Spleen (tissue), 7 donors: Measurements from ENCODE around the gene HMCN1.

Source experiments
- POLR2A ChIP-seq, 3 donors: fragments of 450-650 bp; IDR thresholded peaks; one replicate each; pipeline ENCODE4 v1.5.1; 2017; ENCODE audit warnings: antibody characterized with exemption in 3 of 3, mild to moderate bottlenecking in 1 of 3
- TF ChIP-seq, protein P1 (sequence below), 11 experiments: fragments of 200-600 bp in 7 of 11; fragments of 450-650 bp in 4 of 11; sonication (generic) in 4 of 11; IDR thresholded peaks in 8 of 11; conservative IDR thresholded peaks in 3 of 11; 1 replicate in 7 of 11; 2 replicates in 4 of 11; pipeline versions ENCODE4 v1.4.0 to v1.8.0; 2016 to 2021; ENCODE audit warnings: antibody characterized with exemption in 11 of 11, inconsistent platforms in 4 of 11, mild to moderate bottlenecking in 1 of 11
- donor health status: DM: no; HTN: no; CAD: no; lungs with moderate emphysema.
- donor health status: DM: no; HTN: no; CAD: no.
- donor health status: DM: no; HTN: no; CAD: no.

GRCh38 chr1:185871627-185872150, 137.5 kb downstream of the HMCN1 start:
- TF ChIP-seq, protein P1, sequence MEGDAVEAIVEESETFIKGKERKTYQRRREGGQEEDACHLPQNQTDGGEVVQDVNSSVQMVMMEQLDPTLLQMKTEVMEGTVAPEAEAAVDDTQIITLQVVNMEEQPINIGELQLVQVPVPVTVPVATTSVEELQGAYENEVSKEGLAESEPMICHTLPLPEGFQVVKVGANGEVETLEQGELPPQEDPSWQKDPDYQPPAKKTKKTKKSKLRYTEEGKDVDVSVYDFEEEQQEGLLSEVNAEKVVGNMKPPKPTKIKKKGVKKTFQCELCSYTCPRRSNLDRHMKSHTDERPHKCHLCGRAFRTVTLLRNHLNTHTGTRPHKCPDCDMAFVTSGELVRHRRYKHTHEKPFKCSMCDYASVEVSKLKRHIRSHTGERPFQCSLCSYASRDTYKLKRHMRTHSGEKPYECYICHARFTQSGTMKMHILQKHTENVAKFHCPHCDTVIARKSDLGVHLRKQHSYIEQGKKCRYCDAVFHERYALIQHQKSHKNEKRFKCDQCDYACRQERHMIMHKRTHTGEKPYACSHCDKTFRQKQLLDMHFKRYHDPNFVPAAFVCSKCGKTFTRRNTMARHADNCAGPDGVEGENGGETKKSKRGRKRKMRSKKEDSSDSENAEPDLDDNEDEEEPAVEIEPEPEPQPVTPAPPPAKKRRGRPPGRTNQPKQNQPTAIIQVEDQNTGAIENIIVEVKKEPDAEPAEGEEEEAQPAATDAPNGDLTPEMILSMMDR (IDR thresholded peaks at IDR 0.05 in 8 of 11, conservative IDR thresholded peaks at IDR 0.05 in 3 of 11) = no peak
- no peak for TF ChIP-seq POLR2A (IDR thresholded peaks at IDR 0.05)
